H1 (cell line): ENCODE results near the gene GTF2IRD1. TPM values are rescaled to one million over a fixed set of nuclear protein-coding genes. Genes with fewer than 3 reads are reported as not detected.

Experiments used
- CTCF ChIA-PET: fragments of 300-600 bp; sonication (Branson Sonifier 250); formaldehyde crosslinking; loops from one replicate; lab custom pipeline; 2021; ENCODE audit not compliant: partially characterized antibody; lab: Charles Lee
- POLR2A ChIA-PET: fragments of 300-600 bp; sonication (Branson Sonifier 250); formaldehyde crosslinking; loops from one replicate; lab custom pipeline; 2021; ENCODE audit warnings: inconsistent platforms; ENCODE audit not compliant: partially characterized antibody; lab: Charles Lee
- DNase-seq, 2 experiments: peaks; one replicate each; pipeline versions ENCODE4 v3.0.0 to v3.0.0-alpha.2; 2010 to 2022; ENCODE audit warnings: low spot score in 2 of 2, low read depth in 1 of 2, mixed read lengths in 1 of 2
- FAIRE-seq: peaks from 2 replicates; lab custom pipeline; 2011; peaks lifted over from hg19 to GRCh38; lab: Jason Lieb, UNC
- H2AFZ ChIP-seq: 2 replicates; pipeline ENCODE4 v1.8.1; 2012; ENCODE audit warnings: low read length, inconsistent platforms
- H2AK5ac ChIP-seq: 2 replicates; pipeline ENCODE4 v1.6.1; 2013; ENCODE audit warnings: low read depth, low read length
- H2BK120ac ChIP-seq: replicated peaks from 2 replicates; pipeline ENCODE3; 2013; ENCODE audit warnings: low read depth, low read length, inconsistent platforms
- H2BK12ac ChIP-seq: 2 replicates; pipeline ENCODE4 v1.6.1; 2013; ENCODE audit warnings: low read depth, low read length
- H2BK15ac ChIP-seq: 2 replicates; pipeline ENCODE4 v1.6.1; 2013; ENCODE audit warnings: low read length
- H2BK20ac ChIP-seq: 2 replicates; pipeline ENCODE4 v1.6.1; 2013; ENCODE audit warnings: low read length
- H2BK5ac ChIP-seq: 2 replicates; pipeline ENCODE4 v1.6.1; 2013; ENCODE audit warnings: low read depth, low read length
- H3K14ac ChIP-seq: 2 replicates; pipeline ENCODE4 v1.6.1; 2013; ENCODE audit warnings: inconsistent platforms; ENCODE audit not compliant: insufficient read length
- H3K18ac ChIP-seq: 2 replicates; pipeline ENCODE4 v1.6.1; 2013; ENCODE audit warnings: low read length; ENCODE audit errors: extremely low read depth
- H3K23ac ChIP-seq: 2 replicates; pipeline ENCODE4 v1.6.1; 2013; ENCODE audit warnings: inconsistent platforms; ENCODE audit not compliant: insufficient read length
- H3K23me2 ChIP-seq: 2 replicates; pipeline ENCODE4 v1.6.1; 2013; ENCODE audit warnings: low read depth, low read length
- H3K27ac ChIP-seq: 2 replicates; pipeline ENCODE4 v1.6.1; 2011; ENCODE audit warnings: low read depth, low read length, inconsistent platforms
- H3K27me3 ChIP-seq, 4 experiments: replicated peaks in 1 of 4; 1 replicate in 1 of 4; 2 replicates in 3 of 4; pipeline versions ENCODE4 v1.6.1 to v1.8.1; 2011 to 2013; ENCODE audit warnings: low read length in 3 of 4, mild to moderate bottlenecking in 3 of 4, inconsistent platforms in 2 of 4, mixed read lengths in 2 of 4, moderate library complexity in 1 of 4; ENCODE audit not compliant: control insufficient read depth in 3 of 4, insufficient read depth in 3 of 4; ENCODE audit errors: extremely low read depth in 1 of 4
- H3K36me3 ChIP-seq, 4 experiments: 2 replicates each; pipeline versions ENCODE4 v1.6.1 to v1.8.1; 2011 to 2013; ENCODE audit warnings: mild to moderate bottlenecking in 4 of 4, low read length in 3 of 4, moderate library complexity in 2 of 4, control low read depth in 1 of 4, inconsistent platforms in 1 of 4; ENCODE audit not compliant: insufficient read depth in 4 of 4, control insufficient read depth in 2 of 4
- H3K4ac ChIP-seq: replicated peaks from 2 replicates; pipeline ENCODE3; 2013; ENCODE audit warnings: low read length, low read depth, mixed read lengths, inconsistent platforms; ENCODE audit not compliant: insufficient read length
- H3K4me1 ChIP-seq, 4 experiments: replicated peaks in 1 of 4; 1 replicate in 1 of 4; 2 replicates in 3 of 4; pipeline versions ENCODE4 v1.6.1 to v1.8.1; 2011 to 2013; ENCODE audit warnings: low read length in 3 of 4, inconsistent platforms in 2 of 4, mixed read lengths in 1 of 4; ENCODE audit not compliant: insufficient read depth in 4 of 4, control insufficient read depth in 3 of 4
- H3K4me2 ChIP-seq, 2 experiments: 2 replicates each; pipeline versions ENCODE4 v1.6.1 to v1.8.1; 2011 to 2013; ENCODE audit warnings: low read depth in 2 of 2, low read length in 2 of 2, control low read depth in 1 of 2, inconsistent platforms in 1 of 2, mild to moderate bottlenecking in 1 of 2; ENCODE audit not compliant: insufficient read depth in 1 of 2
- H3K4me3 ChIP-seq, 4 experiments: fragments of 200-600, 300-600 bp in 1 of 4; sonication (generic), shearing (Covaris generic), sonication (Bioruptor Twin) in 1 of 4; 2 replicates each; pipeline versions ENCODE4 v1.5.1 to v1.8.1; 2011 to 2016; ENCODE audit warnings: low read length in 4 of 4, low read depth in 3 of 4, control low read depth in 2 of 4, inconsistent platforms in 2 of 4, mild to moderate bottlenecking in 2 of 4, mixed read lengths in 1 of 4, moderate library complexity in 1 of 4; ENCODE audit not compliant: insufficient read depth in 2 of 4; ENCODE audit errors: extremely low read depth in 1 of 4
- H3K56ac ChIP-seq: replicated peaks from 2 replicates; pipeline ENCODE3; 2013; ENCODE audit warnings: low read depth, mild to moderate bottlenecking, mixed read lengths, low read length, inconsistent platforms; ENCODE audit not compliant: insufficient read length
- H3K79me1 ChIP-seq: 2 replicates; pipeline ENCODE4 v1.6.1; 2013; ENCODE audit warnings: low read depth, low read length, control low read depth
- H3K79me2 ChIP-seq, 2 experiments: 2 replicates each; pipeline versions ENCODE4 v1.6.1 to v1.8.1; 2012 to 2013; ENCODE audit warnings: low read length in 2 of 2, mild to moderate bottlenecking in 2 of 2, inconsistent platforms in 1 of 2; ENCODE audit not compliant: insufficient read depth in 2 of 2, control insufficient read depth in 1 of 2
- H3K9ac ChIP-seq, 4 experiments: replicated peaks in 1 of 4; 1 replicate in 1 of 4; 2 replicates in 3 of 4; pipeline versions ENCODE4 v1.6.1 to v1.8.1; 2011 to 2013; ENCODE audit warnings: low read depth in 3 of 4, low read length in 3 of 4, control low read depth in 2 of 4, mild to moderate bottlenecking in 2 of 4, moderate library complexity in 2 of 4, inconsistent platforms in 1 of 4; ENCODE audit errors: extremely low read depth in 1 of 4
- H3K9me3 ChIP-seq, 2 experiments: 2 replicates each; pipeline versions ENCODE4 v1.6.1 to v1.8.1; 2012 to 2013; ENCODE audit warnings: mild to moderate bottlenecking in 2 of 2, moderate library complexity in 2 of 2, control low read depth in 1 of 2, inconsistent platforms in 1 of 2, low read depth in 1 of 2, low read length in 1 of 2, mixed read lengths in 1 of 2; ENCODE audit not compliant: insufficient read depth in 2 of 2
- H4K20me1 ChIP-seq, 2 experiments: replicated peaks in 1 of 2; 2 replicates each; pipeline versions ENCODE3 to v1.8.1; 2011 to 2013; ENCODE audit warnings: inconsistent platforms in 2 of 2, low read length in 2 of 2, mild to moderate bottlenecking in 1 of 2; ENCODE audit not compliant: insufficient read depth in 2 of 2, control insufficient read depth in 1 of 2
- H4K5ac ChIP-seq: 2 replicates; pipeline ENCODE4 v1.6.1; 2013; ENCODE audit warnings: low read length, low read depth, mixed read lengths, inconsistent platforms; ENCODE audit not compliant: insufficient read length
- H4K8ac ChIP-seq: 2 replicates; pipeline ENCODE4 v1.8.0; 2013; ENCODE audit warnings: mild to moderate bottlenecking, moderate library complexity, low read length, inconsistent platforms; ENCODE audit not compliant: insufficient read depth; ENCODE audit errors: extremely low read depth
- H4K91ac ChIP-seq: replicated peaks from 2 replicates; pipeline ENCODE3; 2013; ENCODE audit warnings: low read length, mixed read lengths, inconsistent platforms; ENCODE audit not compliant: insufficient read length
- BCL11A ChIP-seq, 2 experiments: IDR thresholded peaks; one replicate each; pipeline ENCODE4 v1.6.1; 2011; ENCODE audit warnings: low read depth in 2 of 2, low read length in 2 of 2, mild to moderate bottlenecking in 2 of 2
- CBX5 ChIP-seq: fragments of 300-800, 300-1000 bp; sonication (generic); IDR thresholded peaks from 2 replicates; pipeline ENCODE4 v1.7.1; 2016; ENCODE audit warnings: antibody characterized with exemption, low read length, low read depth
- CEBPB ChIP-seq: IDR thresholded peaks from 2 replicates; pipeline ENCODE4 v1.6.1; 2012; ENCODE audit warnings: low read depth, low read length
- CHD2 ChIP-seq: IDR thresholded peaks from 2 replicates; pipeline ENCODE4 v1.6.1; 2012; ENCODE audit warnings: low read length, improper control_type of control experiment
- GTF2F1 ChIP-seq: IDR thresholded peaks from 2 replicates; pipeline ENCODE4 v1.6.1; 2012; ENCODE audit warnings: low read depth, low read length, improper control_type of control experiment, borderline replicate concordance
- PHF8 ChIP-seq: fragments of 200-600 bp; sonication (generic); conservative IDR thresholded peaks from 2 replicates; pipeline ENCODE4 v1.7.1; 2012; ENCODE audit warnings: low read depth, mild to moderate bottlenecking, inconsistent platforms, low read length, moderate library complexity
- POLR2AphosphoS5 ChIP-seq: IDR thresholded peaks from 2 replicates; pipeline ENCODE4 v1.6.1; 2011; ENCODE audit warnings: low read depth, low read length
- POU5F1 ChIP-seq: IDR thresholded peaks from 2 replicates; pipeline ENCODE4 v1.6.1; 2011; ENCODE audit warnings: low read depth, mild to moderate bottlenecking, low read length, moderate library complexity
- SIRT6 ChIP-seq: IDR thresholded peaks from one replicate; pipeline ENCODE4 v1.7.1; 2012; ENCODE audit warnings: low read length, inconsistent platforms
- TBP ChIP-seq: IDR thresholded peaks from 2 replicates; pipeline ENCODE4 v1.6.1; 2011; ENCODE audit warnings: low read depth, low read length, improper control_type of control experiment
- TCF12 ChIP-seq: IDR thresholded peaks from 2 replicates; pipeline ENCODE4 v1.6.1; 2011; ENCODE audit warnings: low read depth, mild to moderate bottlenecking, low read length
- WGBS, 2 experiments: shearing (Covaris generic) in 1 of 2; methylation state at CpG; one replicate each; pipeline versions ENCODE4 v1.1.6 to v1.1.7; 2013 to 2015; ENCODE audit warnings: low lambda C conversion rate in 2 of 2, mixed read lengths in 2 of 2, inconsistent platforms in 1 of 2, low coverage in 1 of 2, missing lambda C conversion rate in 1 of 2; ENCODE audit not compliant: insufficient replicate concordance in 2 of 2, insufficient coverage in 1 of 2, insufficient read length in 1 of 2; ENCODE audit errors: extremely low coverage in 1 of 2, missing lambda C conversion rate in 1 of 2; 5-methylcytosine and 5-hydroxymethylcytosine counted together
- polyA plus RNA-seq, 7 experiments: library from polyadenylated mRNA; depleted of rRNA in 3 of 7; stranded (reverse) in 5 of 7; unstranded in 2 of 7; fragments of >200 nt in 5 of 7; fragments of 200-250 nt in 2 of 7; gene quantifications; 1 replicate in 5 of 7; 2 replicates in 1 of 7; 4 replicates in 1 of 7; pipeline versions ENCODE4 v1.2.1 to v1.2.3, GENCODE V29; 2011 to 2013; ENCODE audit warnings: missing spikeins in 2 of 7, mixed read lengths in 2 of 7
- total RNA-seq: library from RNA; stranded (reverse); fragmentation: NEBNext Ultra II Directional; extraction: Animal tissue kit (Norgen Biotek cat#: 25700); gene quantifications from 2 replicates; pipeline ENCODE4 v1.2.1, GENCODE V29; 2021
- TF ChIP-seq, protein P1 (sequence below), 3 experiments: IDR thresholded peaks; 1 replicate in 2 of 3; 2 replicates in 1 of 3; pipeline versions ENCODE4 v1.5.1 to v1.6.1; 2011; ENCODE audit warnings: low read length in 3 of 3, mild to moderate bottlenecking in 3 of 3, inconsistent platforms in 2 of 3, low read depth in 1 of 3, moderate library complexity in 1 of 3; ENCODE audit not compliant: insufficient read depth in 1 of 3; ENCODE audit errors: control extremely low read depth in 1 of 3

Gene GTF2IRD1
- total and polyA plus RNA-seq, 2 of the 8 experiments (the other 6 are each of a cell fraction or from before 2014, with no cell fraction given) = 27.4 to 45.4 TPM

DNA sequence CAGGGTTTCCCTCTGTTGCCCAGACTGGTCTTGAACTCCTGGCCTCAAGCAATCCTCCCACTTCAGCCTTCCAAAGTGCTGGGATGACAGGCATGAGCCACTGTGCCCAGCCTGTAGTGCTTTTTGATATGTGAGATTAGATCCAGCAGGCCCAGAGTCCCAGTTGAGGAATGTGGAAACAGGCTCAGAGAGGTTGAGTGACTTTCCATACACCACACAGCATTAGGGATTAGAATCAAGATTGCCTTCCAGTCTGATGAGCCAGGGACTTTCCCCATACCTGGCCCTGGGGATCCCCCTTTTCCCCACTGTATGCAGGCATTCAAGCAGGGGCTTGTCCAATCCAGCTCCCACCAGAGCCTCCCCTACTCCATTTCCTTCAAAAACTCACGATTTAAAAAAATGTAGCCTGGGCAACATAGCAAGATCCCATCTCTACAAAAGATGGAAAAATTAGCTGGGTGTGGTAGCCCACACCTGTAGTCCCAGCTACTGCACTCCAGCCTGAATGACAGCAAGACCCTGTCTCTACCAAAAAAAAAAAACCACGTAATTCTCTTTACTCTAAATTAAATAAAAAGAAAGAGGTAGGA, 128.8 kb downstream of the GTF2IRD1 start:
- H3K9me3 ChIP-seq = no peaks in the 10 kb centered on the region
- DNase-seq (no peak), FAIRE-seq (no peak)
- ChIA-PET POLR2A (interaction anchor here (0.6 to 1.1 kb wide), 2 partner anchors 142 to 330 kb away, joined by 3 to 4 read pairs; no protein-coding TSS in a partner anchor), CTCF (interaction anchor here (2.2 to 12.9 kb wide), 2 partner anchors 16 to 153 kb away, joined by 5 to 84 read pairs; no protein-coding TSS in a partner anchor)
- H3K27me3 ChIP-seq = no peaks in the 10 kb centered on the region
- H4K20me1 ChIP-seq = no peaks in the 10 kb centered on the region
- no peak overlapping the region for H3K27ac ChIP-seq
- no peak overlapping the region for H4K5ac ChIP-seq
- no peak overlapping the region for H2AFZ ChIP-seq
- no peak overlapping the region for H2BK120ac ChIP-seq
- H3K56ac ChIP-seq = no peak overlapping the region
- H2BK15ac ChIP-seq = no peak overlapping the region
- no peak overlapping the region for H3K9ac ChIP-seq
- H4K8ac ChIP-seq = no peak overlapping the region
- no peaks in the 10 kb centered on the region for H3K36me3 ChIP-seq
- H2AK5ac ChIP-seq = no peak overlapping the region
- no peaks in the 10 kb centered on the region for H3K79me1 ChIP-seq
- no peak overlapping the region for H3K4me3 ChIP-seq
- H3K23me2 ChIP-seq = no peaks in the 10 kb centered on the region
- H4K91ac ChIP-seq = no peak overlapping the region
- no peak overlapping the region for H2BK5ac ChIP-seq
- no peak overlapping the region for H3K18ac ChIP-seq
- 75% methylated on average over 2 of the region's 2 CpGs; no CpG with 5 or more reads in 1 of the 2 experiments for WGBS, 2 experiments
- H2BK12ac ChIP-seq = no peak overlapping the region
- no peak overlapping the region for H3K23ac ChIP-seq
- no peak overlapping the region for H3K4ac ChIP-seq
- H3K4me2 ChIP-seq = no peak overlapping the region
- no peak overlapping the region for H2BK20ac ChIP-seq
- H3K14ac ChIP-seq = no peak overlapping the region
- no peaks in the 10 kb centered on the region for H3K79me2 ChIP-seq
- peaks cover 3 to 7% (median 5%) of the 10 kb centered on the region in 4 experiments; a peak in 6 of 7 replicates for H3K4me1 ChIP-seq
- no peak for TF ChIP-seq CHD2
- TF ChIP-seq PHF8 = no peak
- TF ChIP-seq POLR2AphosphoS5 = no peak
- no peak for TF ChIP-seq TCF12
- TF ChIP-seq, protein P1, sequence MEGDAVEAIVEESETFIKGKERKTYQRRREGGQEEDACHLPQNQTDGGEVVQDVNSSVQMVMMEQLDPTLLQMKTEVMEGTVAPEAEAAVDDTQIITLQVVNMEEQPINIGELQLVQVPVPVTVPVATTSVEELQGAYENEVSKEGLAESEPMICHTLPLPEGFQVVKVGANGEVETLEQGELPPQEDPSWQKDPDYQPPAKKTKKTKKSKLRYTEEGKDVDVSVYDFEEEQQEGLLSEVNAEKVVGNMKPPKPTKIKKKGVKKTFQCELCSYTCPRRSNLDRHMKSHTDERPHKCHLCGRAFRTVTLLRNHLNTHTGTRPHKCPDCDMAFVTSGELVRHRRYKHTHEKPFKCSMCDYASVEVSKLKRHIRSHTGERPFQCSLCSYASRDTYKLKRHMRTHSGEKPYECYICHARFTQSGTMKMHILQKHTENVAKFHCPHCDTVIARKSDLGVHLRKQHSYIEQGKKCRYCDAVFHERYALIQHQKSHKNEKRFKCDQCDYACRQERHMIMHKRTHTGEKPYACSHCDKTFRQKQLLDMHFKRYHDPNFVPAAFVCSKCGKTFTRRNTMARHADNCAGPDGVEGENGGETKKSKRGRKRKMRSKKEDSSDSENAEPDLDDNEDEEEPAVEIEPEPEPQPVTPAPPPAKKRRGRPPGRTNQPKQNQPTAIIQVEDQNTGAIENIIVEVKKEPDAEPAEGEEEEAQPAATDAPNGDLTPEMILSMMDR (IDR thresholded peaks at IDR 0.05; ENCODE audit: control extremely low read depth in 1 of 3, insufficient read depth in 1 of 3, low read depth in 1 of 3, low read length in 3 of 3) = no peak
- no peak for TF ChIP-seq GTF2F1
- no peak for TF ChIP-seq CEBPB
- TF ChIP-seq POU5F1 = no peak
- no peak for TF ChIP-seq SIRT6
- TF ChIP-seq BCL11A (IDR thresholded peaks at IDR 0.05; ENCODE audit: low read depth in 2 of 2, low read length in 2 of 2) = no peak
- no peak for TF ChIP-seq TBP
- no peak for TF ChIP-seq CBX5
